Mucosa of descending colon (tissue), 3 donors: ENCODE results near the gene GPR21. TPM values are rescaled to one million over a fixed set of nuclear protein-coding genes. Genes with fewer than 3 reads are reported as not detected.
A peak's percentile ranks its signal among the peaks of the same experiment; 100 is the strongest.

Experiments
- ATAC-seq: fragments of 200-7000 bp; cut with Tn5 transposase; one replicate; pipeline ENCODE4 v1.9.1; 2020; ENCODE audit warnings: mild to moderate bottlenecking, moderate library complexity
- DNase-seq, 3 donors: peaks; one replicate each; pipeline ENCODE4 v3.0.0-alpha.2; 2020
- H3K36me3 ChIP-seq: fragments of 200-600 bp; one replicate; pipeline ENCODE4 v1.8.0; 2021; ENCODE audit warnings: low read depth, mild to moderate bottlenecking
- H3K4me1 ChIP-seq: fragments of 200-600 bp; one replicate; pipeline ENCODE4 v1.8.0; 2021; ENCODE audit warnings: low read depth, mild to moderate bottlenecking
- H3K4me3 ChIP-seq: fragments of 200-600 bp; one replicate; pipeline ENCODE4 v1.8.0; 2021; ENCODE audit warnings: mild to moderate bottlenecking
- H3K9me3 ChIP-seq: fragments of 200-600 bp; one replicate; pipeline ENCODE4 v1.8.0; 2021; ENCODE audit warnings: mild to moderate bottlenecking
- intact Hi-C, 2 donors: fragments of 100-400 bp; cut with DNase I in 1 of 2; cut with micrococcal nuclease in 1 of 2; formaldehyde crosslinking; loops; one replicate each; pipeline versions ENCODE4 v1.11.0 to v1.11.1; 2022; cut with DNase I, micrococcal nuclease
- total RNA-seq, 3 donors: library from RNA; stranded (reverse); fragmentation: NEBNext Ultra II Directional in 2 of 3; extraction: Animal tissue kit (Norgen Biotek cat#: 25700) in 2 of 3; gene quantifications; one replicate each; pipeline versions ENCODE4 v1.2.1 to v1.2.4, GENCODE V29; 2021 to 2023
- TF ChIP-seq, protein P1 (sequence below): fragments of 200-600 bp; IDR thresholded peaks from one replicate; pipeline ENCODE4 v1.8.0; 2022; ENCODE audit warnings: antibody characterized with exemption, mild to moderate bottlenecking
- donor health status: DM: no; HTN: no; CAD: no; lungs with moderate emphysema.
- donor health status: DM: no; HTN: no; CAD: no.
- donor health status: DM: no; HTN: yes; CAD: no.

The GPR21 gene
- total RNA-seq, 3 donors from 2014 or later: 0.64 to 3.2 (median 2.6) TPM

DNA sequence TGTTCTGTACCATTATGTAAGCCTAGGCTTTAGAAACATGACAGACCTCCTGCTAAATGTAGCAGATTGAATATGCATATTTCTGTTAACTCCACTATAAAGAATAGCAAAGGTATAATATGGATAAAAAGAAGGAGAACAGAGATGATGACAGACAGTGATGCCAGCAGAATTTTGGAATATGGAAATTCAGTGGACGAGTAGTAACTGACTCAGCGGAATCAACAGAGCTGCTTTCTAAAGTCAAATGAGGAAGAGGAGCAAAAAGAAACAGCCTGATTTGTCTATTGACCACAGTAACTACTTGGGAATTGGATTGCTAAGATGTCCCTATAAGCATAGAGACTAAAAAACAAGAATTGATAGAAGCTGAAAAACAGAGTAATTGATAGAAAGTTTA is 8.0 kb downstream of the GPR21 start:
- Histone ChIP-seq H3K4me1 (no peaks in the 10 kb centered on the region), H3K9me3 (no peaks in the 10 kb centered on the region), H3K36me3 (no peaks in the 10 kb centered on the region), H3K4me3 (no peak overlapping the region)
- no peak for DNase-seq
- TF ChIP-seq, protein P1, sequence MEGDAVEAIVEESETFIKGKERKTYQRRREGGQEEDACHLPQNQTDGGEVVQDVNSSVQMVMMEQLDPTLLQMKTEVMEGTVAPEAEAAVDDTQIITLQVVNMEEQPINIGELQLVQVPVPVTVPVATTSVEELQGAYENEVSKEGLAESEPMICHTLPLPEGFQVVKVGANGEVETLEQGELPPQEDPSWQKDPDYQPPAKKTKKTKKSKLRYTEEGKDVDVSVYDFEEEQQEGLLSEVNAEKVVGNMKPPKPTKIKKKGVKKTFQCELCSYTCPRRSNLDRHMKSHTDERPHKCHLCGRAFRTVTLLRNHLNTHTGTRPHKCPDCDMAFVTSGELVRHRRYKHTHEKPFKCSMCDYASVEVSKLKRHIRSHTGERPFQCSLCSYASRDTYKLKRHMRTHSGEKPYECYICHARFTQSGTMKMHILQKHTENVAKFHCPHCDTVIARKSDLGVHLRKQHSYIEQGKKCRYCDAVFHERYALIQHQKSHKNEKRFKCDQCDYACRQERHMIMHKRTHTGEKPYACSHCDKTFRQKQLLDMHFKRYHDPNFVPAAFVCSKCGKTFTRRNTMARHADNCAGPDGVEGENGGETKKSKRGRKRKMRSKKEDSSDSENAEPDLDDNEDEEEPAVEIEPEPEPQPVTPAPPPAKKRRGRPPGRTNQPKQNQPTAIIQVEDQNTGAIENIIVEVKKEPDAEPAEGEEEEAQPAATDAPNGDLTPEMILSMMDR: no peak
- no peak for ATAC-seq
- intact Hi-C loops: no loop called here

- intact Hi-C loops: no loop called here
- Histone ChIP-seq H3K36me3 (no peaks in the 10 kb centered on the region), H3K4me1 (no peaks in the 10 kb centered on the region), H3K9me3 (no peaks in the 10 kb centered on the region), H3K4me3 (no peak overlapping the region)
- TF ChIP-seq, protein P1: no peak
- DNase-seq (no peak), ATAC-seq (no peak)
Measured at GRCh38 chr9:123043081-123043939, 9.8 kb downstream of the GPR21 start.

GRCh38 chr9:123044586-123044985 is 11.1 kb downstream of the GPR21 start:
- no peaks in the 10 kb centered on the region for H3K36me3 ChIP-seq
- peak; percentile 32 for ATAC-seq
- H3K4me1 ChIP-seq: peaks cover 10% of the 10 kb centered on the region
- no peaks in the 10 kb centered on the region for H3K9me3 ChIP-seq
- TF ChIP-seq, protein P1: no peak
- intact Hi-C loops: no loop called here
- DNase-seq: no peak
- H3K4me3 ChIP-seq: no peak overlapping the region

DNA sequence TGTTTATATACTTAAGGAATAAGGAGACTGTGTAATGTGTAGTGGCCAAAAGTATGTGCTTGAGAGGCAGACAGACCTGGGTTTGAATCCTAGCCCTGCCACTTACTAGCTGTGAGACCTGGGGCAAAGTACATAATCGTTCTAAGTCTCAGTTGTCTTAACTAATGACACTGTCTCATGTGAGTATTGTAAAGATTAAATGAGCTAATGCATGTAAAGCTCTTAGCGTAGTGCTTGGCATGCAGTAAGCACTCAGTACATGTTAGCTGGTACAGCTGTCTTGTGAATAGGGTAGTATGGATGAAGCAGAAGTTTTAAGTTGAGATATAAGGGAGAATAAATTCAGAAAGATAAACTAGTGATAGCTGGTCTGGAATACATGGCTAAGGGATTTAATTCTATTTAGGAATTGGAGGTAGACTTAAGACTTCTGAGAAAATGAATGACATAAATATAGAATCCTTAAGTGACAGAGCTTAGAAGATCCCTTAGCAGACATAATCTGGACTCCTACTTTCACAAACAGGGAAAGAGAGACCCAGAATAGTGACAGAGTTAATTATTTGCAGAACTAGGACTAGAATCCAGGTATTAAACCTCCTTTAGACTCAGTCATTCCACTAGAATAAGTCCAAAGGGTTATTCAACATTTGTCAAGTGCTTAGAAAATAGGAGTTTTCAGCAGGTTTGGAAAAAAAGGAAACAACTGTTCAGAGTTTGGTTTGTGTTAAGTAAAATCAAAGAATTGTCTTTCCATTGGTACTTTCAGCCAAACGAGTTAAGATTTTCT is 13.1 kb downstream of the GPR21 start:
- ATAC-seq (peak; percentile 36), DNase-seq (no peak)
- TF ChIP-seq, protein P1: no peak
- no peaks in the 10 kb centered on the region for H3K36me3 ChIP-seq
- no peak overlapping the region for H3K4me3 ChIP-seq
- intact Hi-C loops: no loop called here
- H3K4me1 ChIP-seq: peaks cover 10% of the 10 kb centered on the region
- H3K9me3 ChIP-seq: no peaks in the 10 kb centered on the region

- Histone ChIP-seq H3K4me3 (no peak overlapping the region), H3K9me3 (no peaks in the 10 kb centered on the region), H3K4me1 (peaks cover 10% of the 10 kb centered on the region), H3K36me3 (no peaks in the 10 kb centered on the region)
- ATAC-seq (peak; percentile 24), DNase-seq (no peak)
- intact Hi-C loops: no loop called here
- TF ChIP-seq, protein P1: no peak
Measured at GRCh38 chr9:123048748-123049147, 15.3 kb downstream of the GPR21 start.
